HFF-Myc (cell line): Measurements from ENCODE around the gene ARHGAP27.
"Not testable (repeated sequence)": the region's sequence is repeated elsewhere in the genome, so short reads cannot be mapped to it uniquely, and the experiment has no call there.

Experiments
- DNase-seq: peaks from one replicate; pipeline ENCODE4 v3.0.0-alpha.2; 2011; ENCODE audit warnings: low read depth; ENCODE audit errors: extremely low read depth
- H3K4me3 ChIP-seq: replicated peaks from 2 replicates; pipeline ENCODE4 v1.5.1; 2011; ENCODE audit warnings: low read depth, mild to moderate bottlenecking, control low read depth, low read length
- TF ChIP-seq, protein P1 (sequence below): IDR thresholded peaks from 2 replicates; pipeline ENCODE4 v1.5.1; 2012; ENCODE audit warnings: mild to moderate bottlenecking, low read depth, low read length, control low read depth; ENCODE audit errors: missing control alignments

ARHGAP27 gene

DNA sequence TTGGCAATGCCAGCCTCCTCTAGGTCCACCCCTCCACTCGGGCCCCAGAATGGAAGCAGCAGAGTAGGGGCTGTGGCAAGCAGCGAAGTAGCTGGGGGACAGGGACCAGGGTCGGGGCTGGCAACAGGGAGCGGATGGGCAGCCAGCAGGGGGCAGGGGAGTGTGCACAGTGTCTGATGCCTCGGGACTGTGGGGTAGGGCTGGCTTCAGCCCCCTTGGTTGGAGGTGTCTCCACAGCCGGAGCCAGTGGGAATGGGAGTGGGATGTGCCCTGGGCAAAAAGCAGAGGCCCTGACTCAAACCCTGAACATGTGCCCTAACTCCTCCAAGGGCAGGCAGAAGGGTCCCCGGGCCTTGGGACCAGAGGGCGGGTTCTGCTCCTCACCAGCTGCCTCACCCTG lies 18.5 kb upstream of the ARHGAP27 start:
- DNase-seq, result no peak
- H3K4me3 ChIP-seq, result no peak overlapping the region
- TF ChIP-seq, protein P1, sequence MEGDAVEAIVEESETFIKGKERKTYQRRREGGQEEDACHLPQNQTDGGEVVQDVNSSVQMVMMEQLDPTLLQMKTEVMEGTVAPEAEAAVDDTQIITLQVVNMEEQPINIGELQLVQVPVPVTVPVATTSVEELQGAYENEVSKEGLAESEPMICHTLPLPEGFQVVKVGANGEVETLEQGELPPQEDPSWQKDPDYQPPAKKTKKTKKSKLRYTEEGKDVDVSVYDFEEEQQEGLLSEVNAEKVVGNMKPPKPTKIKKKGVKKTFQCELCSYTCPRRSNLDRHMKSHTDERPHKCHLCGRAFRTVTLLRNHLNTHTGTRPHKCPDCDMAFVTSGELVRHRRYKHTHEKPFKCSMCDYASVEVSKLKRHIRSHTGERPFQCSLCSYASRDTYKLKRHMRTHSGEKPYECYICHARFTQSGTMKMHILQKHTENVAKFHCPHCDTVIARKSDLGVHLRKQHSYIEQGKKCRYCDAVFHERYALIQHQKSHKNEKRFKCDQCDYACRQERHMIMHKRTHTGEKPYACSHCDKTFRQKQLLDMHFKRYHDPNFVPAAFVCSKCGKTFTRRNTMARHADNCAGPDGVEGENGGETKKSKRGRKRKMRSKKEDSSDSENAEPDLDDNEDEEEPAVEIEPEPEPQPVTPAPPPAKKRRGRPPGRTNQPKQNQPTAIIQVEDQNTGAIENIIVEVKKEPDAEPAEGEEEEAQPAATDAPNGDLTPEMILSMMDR, result no peak

DNA sequence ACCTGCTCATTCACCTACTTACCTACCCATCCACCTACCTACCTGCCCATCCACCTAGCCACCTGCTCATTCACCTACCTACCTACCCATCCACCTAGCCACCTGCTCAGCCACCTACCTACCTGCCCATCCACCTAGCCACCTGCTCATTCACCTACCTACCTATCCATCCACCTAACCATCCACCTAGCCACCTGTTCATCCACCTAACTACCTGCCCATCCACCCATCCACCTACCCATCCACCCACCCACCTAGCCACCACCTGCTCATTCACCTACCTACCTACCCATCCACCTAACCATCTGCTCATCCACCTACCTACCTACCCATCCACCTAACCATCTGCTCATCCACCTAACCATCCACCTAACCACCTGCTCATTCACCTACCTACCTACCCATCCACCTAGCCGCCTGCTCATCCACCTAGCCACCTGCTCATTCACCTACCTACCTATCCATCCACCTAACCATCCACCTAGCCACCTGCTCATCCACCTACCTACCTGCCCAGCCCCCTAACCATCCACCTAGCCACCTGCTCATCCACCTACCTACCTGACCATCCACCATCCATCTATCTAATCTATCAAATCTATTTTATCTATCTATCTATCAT lies 17.1 kb upstream of the ARHGAP27 start:
- not testable (repeated sequence) for DNase-seq, H3K4me3 ChIP-seq

DNA sequence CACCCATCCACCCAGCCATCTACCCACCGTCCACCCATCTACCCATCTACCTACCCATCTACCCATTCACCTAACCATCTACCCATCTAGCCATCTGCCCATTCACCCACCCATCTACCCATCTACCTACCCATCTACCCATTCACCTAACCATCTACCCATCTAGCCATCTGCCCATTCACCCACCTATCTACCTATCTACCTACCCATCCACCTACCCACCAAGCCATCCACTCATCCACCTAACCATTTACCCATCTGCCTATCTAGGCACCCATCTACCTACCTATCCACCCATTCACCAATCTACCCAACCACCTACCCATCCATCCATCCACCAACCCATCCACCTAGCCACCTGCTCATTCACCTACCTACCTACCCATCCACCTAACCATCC lies 16.6 kb upstream of the ARHGAP27 start:
- DNase-seq, result not testable (repeated sequence)

DNA sequence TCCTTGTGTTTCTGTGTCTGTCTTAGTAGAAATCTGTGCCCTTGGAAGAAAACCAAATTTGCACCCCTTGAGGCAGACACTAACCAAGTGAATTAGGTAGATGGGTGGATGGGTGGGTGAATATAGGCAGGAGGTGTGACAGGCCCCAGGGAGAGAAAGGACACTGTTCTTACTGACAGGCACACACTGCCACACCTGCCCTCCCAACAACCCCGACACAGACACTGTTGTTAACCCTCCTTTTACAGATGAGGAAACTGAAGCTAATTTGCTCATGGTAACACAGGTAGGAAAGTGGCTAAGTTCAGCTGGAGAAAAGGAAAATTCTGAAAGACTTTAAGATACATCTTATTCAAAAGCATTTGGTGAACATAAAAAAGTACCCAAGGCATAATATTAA lies 15.8 kb upstream of the ARHGAP27 start:
- not testable (repeated sequence) for H3K4me3 ChIP-seq, DNase-seq

More for the DNA sequence above, 16.6 kb upstream of the ARHGAP27 start:
- not testable (repeated sequence) for H3K4me3 ChIP-seq

DNA sequence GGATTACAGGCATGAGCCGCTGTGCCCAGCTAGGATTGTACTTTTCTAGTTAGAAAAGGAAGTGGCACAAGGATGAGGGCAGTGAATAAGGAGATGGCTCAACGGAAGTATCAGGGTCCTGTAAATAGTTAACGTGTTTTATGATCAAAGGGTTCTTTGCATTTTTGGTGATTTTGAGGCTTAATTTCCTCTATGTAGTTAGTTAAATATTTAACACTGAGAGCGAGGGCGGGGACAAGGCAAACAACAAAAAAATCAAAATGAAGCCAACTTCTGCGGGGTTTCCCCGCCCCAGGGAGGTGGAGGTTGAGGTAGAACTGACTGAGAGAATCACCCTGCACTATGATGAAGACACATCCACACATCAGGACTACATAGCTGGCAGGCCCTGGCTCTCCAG lies 15.4 kb upstream of the ARHGAP27 start:
- DNase-seq, result not testable (repeated sequence)

DNA sequence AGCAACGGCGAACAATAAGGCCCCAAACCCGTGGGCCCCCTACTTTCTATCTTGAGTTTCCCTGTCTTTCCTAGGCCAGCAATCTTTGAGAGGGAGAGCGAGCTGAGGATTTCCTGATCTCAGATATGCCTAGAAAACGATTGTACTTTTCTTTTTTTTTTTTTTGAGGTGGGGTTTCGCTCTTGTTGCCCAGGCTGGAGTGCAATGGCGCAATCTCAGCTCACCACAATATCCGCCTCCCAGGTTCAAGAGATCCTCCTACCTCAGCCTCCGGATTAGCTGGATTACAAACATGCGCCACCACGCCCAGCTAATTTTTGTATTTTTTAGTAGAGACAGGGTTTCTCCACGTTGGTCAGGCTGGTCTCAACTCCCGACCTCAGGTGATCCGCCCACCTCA lies 15.0 kb upstream of the ARHGAP27 start:
- DNase-seq, H3K4me3 ChIP-seq: not testable (repeated sequence)

More for the DNA sequence above, 15.4 kb upstream of the ARHGAP27 start:
- not testable (repeated sequence) for H3K4me3 ChIP-seq

DNA sequence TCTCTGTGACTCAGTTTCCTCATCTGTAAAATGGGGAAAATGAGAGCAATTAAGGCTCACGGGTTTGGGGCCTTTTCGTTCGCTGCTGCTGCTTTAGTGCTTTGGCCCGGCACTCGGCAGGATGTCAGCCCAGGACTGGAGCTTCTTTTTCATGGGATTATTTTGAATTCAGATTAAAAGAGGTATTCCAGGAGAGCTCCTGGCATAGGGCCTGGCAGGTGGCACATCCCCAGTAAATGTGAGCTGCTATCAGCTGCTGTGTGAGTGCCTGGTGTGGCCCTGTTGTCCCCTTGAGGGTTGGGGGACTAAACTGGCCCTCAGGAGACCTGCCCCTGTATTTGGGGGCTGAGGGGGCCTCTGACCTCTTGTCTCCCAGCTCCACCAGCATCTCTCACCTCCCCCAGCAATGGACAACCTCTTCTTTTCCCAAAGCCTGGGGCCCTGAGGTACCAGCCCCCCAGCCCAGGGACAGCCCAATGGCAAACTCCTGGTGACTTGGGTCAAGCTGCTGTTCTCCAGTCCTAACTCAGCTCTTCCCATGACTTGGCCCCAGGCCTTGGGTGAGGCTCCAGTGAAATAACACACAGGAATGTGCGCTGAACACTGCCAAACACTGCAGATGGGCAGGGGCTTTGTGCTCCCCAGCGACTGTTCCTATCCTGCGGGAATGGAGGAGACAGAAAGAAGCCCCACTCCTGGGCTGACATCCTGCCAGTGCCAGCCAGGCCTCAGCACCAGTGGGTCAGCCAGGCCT lies 14.4 kb upstream of the ARHGAP27 start:
- H3K4me3 ChIP-seq, DNase-seq: not testable (repeated sequence)

DNA sequence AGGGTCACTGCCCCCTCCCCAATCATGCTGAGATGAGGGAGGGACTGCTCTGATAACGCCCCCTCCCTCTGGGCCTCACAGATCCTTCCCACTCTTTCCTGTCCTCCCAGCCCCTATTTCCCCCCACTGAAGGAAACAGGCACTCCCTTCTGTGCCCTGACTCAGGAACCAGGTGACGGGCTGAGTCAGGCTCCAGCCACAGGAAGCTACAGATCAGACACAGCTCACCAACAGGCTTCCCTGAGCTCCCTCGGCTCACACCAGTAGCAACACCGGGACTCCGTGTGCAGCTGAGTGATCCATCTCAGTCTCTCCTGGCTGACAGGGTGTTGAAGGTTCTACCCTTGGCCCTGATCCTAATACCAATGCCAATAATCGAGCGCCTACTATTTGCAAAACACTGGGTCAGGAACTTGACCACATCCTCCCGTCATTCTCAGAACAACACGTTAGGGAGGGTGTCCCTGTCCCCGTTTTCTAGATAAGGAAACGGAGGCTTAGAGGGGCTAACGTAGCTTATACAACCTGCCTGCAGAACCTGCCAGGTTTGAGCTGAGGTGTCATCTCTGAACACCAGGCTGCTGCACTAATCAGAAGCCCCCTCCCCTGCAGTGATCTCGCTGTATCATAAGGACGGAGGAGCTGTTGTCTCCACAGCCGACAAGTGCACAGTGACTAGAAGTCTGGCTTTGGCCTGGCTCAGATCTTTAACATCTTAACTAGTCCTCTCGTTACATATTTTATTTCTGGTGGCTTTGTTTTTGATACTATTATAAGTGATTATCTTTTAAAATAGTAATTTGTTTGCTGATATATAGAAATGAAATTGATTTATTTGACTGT lies 13.5 kb upstream of the ARHGAP27 start:
- not testable (repeated sequence) for DNase-seq

DNA sequence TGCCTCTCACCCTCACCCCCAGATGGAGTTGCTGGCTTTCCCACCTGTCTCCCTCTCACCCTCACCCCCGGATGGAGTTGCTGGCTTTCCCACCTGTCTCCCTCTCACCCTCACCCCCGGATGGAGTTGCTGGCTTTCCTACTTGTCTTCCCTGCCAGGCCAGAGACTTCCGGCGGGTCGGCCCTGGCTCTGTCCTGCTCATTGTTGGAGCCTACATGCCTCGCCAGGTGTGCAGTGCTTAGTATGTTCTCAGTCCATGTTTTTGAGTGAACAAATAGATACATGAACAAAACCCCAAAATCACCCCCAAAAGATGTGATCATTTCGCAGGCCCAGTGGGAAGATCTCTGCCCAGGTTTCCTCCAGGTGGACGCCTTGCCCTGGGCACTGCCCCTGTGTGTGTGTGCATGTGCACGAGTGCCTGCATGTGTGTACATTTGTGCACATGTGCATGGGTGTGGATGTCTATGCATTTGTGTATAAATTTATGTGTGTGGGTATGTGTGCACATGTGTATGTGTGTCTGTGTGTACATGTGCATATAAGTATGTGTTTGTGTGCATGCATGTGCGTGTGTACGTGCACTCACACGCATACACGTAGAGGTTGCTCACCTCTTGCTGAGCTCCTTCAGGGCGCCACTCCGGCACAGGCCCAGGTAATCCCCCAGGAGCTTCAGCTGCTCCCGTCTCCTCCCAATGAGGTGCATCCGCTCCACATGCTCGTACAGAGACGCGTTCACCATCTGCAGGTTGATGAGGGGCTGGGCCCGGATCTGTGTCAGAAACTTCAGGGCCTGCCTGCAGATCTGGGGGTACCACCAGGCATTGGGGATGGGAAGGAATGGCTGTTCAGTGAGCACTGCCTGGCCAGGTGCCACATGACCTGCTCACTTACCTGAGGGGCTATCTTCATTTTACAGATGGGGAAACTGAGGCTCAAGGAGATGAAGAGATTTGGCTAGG lies 12.5 kb upstream of the ARHGAP27 start:
- not testable (repeated sequence) for H3K4me3 ChIP-seq, DNase-seq

More for the DNA sequence above, 13.5 kb upstream of the ARHGAP27 start:
- not testable (repeated sequence) for H3K4me3 ChIP-seq

DNA sequence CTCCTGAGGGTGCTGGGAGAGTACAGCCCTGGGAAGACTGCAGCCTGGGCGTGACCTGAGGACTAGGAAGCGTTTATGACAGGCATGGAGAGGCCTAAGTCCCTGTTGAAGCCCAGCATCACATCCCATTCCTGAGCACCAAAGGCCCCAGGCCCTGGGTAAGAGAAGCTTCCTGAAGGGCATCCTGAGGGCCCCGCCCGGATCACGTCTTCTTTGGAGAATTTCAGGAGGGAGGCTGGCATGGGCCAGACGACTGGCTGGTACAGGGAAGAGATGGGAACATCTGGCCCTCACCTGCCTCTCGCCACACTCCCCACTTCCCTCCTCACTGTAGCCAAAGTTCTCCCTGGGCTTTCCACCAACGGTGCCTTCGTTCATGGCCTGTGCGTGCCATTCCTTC lies 11.6 kb upstream of the ARHGAP27 start:
- H3K4me3 ChIP-seq, DNase-seq: not testable (repeated sequence)

DNA sequence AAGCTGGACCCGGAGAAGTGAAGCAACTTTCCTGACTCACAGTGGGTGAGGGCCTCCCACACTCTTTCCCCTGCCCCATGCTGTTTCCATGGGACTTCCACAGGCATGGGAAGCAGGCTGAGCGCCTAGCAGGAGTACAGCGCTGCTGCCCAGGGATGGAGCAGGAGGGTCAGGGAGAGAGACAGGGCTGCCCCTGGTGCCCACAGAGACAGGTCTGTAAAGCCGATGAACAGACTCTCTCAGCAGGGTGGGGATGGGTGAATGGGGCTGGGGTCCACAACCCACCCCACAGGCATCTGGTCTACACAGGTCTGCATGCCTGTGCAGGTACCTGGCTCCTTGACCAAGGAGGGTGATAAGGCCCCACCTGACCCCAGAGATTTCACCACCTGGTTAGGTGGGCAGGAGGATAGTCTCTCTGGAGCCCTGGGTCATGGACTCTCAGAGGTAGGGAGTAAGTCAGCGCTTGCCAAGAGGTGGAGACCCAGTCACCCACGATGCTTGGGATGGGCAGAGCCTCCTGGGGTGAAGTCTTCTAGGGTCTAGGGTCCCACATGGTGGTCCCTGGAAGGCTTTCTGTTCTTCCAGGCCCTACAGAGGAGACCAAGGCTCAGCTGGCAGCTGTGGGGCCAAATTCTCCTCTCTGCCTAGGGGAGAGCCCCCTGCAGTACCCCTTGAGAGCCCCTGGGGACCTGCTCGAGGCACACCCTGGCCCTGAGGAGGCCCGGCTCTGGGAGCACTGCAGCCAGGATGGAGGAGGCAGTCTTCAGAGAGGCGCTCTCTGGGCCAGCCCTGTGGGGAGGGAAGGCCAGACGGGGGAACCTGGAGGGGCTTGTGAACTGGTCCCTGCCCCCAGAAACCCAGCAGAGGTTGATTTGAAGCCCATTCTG lies 10.9 kb upstream of the ARHGAP27 start:
- not testable (repeated sequence) for H3K4me3 ChIP-seq, DNase-seq
